Mammary epithelial cell (primary cell): Measurements from ENCODE around the gene KRCC1.

ENCODE experiments used
- CTCF ChIP-seq, 2 donors: IDR thresholded peaks in 1 of 2; conservative IDR thresholded peaks in 1 of 2; 2 replicates each; pipeline ENCODE4 v1.5.1; 2011 to 2012; ENCODE audit warnings: inconsistent platforms in 2 of 2, low read length in 2 of 2, mild to moderate bottlenecking in 2 of 2, control low read depth in 1 of 2, low read depth in 1 of 2; ENCODE audit not compliant: insufficient read depth in 1 of 2; ENCODE audit errors: extremely low read depth in 1 of 2
- EZH2 ChIP-seq: IDR thresholded peaks from 2 replicates; pipeline ENCODE4 v1.6.1; 2012; ENCODE audit warnings: low read length, inconsistent platforms, borderline replicate concordance

GRCh38 chr2:88057437-88057844 is 1.9 kb upstream of the KRCC1 start:
- no peak for TF ChIP-seq CTCF (conservative IDR thresholded peaks at IDR 0.05 in 1 of 2, IDR thresholded peaks at IDR 0.05 in 1 of 2; ENCODE audit: extremely low read depth in 1 of 2, insufficient read depth in 1 of 2, low read depth in 1 of 2, low read length in 2 of 2)
- TF ChIP-seq EZH2 = no peak
